ENCODE measurements around the gene TRIM17.

TRIM17 gene

GRCh38 chr1:228370941-228371740, 45.5 kb downstream of the TRIM17 start:
- no peak for FAIRE-seq
- DNase-seq (ENCODE audit: extremely low spot score, insufficient read length, low read depth), result no peak

- FAIRE-seq (no peak), DNase-seq (ENCODE audit: extremely low spot score, insufficient read length, low read depth) (no peak)
Measured at GRCh38 chr1:228370439-228370940, 46.2 kb downstream of the TRIM17 start.

GRCh38 chr1:228369608-228370438, 46.8 kb downstream of the TRIM17 start:
- DNase-seq (ENCODE audit: extremely low spot score, insufficient read length, low read depth) (no peak), FAIRE-seq (no peak)

- DNase-seq (ENCODE audit: extremely low spot score, insufficient read length, low read depth) (no peak), FAIRE-seq (no peak)
Measured at GRCh38 chr1:228368801-228369607, 47.7 kb downstream of the TRIM17 start.

GRCh38 chr1:228367798-228368791, 48.6 kb downstream of the TRIM17 start:
- no peak for FAIRE-seq
- no peak for DNase-seq (ENCODE audit: extremely low spot score, insufficient read length, low read depth)

DNA sequence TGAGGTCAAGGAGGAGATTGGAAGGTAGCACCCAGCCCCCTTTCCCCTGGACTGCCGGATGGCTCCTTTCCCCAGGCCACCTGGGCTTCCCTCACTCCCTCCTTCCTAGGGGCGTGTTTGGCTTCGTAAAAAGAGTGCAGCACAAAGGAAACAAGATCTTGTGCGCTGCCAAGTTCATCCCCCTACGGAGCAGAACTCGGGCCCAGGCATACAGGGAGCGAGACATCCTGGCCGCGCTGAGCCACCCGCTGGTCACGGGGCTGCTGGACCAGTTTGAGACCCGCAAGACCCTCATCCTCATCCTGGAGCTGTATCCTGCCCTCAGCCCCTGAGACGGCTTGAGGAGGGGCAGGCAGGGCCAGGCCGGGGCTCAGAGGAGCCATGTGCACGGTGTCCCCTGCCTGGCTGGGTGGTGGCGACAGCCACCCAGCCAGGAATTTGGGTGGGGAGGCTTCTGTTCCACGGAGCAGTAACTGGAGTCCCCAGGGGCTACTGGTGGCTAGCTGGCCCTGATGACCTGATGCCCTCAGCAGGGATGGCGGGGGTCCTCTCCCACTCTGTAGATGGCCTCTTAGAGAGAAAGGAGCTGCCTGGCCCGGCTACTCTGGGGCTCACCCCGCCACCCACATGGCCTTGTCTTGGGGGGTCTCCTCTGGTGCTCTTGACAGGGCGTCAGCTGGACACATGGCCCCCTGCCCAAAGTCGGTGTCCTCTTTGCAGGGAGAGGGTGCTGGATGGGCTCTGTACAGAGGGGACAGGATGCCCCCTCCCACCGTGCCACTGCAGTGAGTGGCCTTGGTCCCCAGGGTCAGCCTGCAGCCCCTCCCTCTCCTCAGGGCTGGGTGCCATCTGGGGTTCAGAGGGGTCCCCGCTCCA, 49.6 kb downstream of the TRIM17 start:
- FAIRE-seq, result no peak
- no peak for DNase-seq (ENCODE audit: extremely low spot score, insufficient read length, low read depth)

DNA sequence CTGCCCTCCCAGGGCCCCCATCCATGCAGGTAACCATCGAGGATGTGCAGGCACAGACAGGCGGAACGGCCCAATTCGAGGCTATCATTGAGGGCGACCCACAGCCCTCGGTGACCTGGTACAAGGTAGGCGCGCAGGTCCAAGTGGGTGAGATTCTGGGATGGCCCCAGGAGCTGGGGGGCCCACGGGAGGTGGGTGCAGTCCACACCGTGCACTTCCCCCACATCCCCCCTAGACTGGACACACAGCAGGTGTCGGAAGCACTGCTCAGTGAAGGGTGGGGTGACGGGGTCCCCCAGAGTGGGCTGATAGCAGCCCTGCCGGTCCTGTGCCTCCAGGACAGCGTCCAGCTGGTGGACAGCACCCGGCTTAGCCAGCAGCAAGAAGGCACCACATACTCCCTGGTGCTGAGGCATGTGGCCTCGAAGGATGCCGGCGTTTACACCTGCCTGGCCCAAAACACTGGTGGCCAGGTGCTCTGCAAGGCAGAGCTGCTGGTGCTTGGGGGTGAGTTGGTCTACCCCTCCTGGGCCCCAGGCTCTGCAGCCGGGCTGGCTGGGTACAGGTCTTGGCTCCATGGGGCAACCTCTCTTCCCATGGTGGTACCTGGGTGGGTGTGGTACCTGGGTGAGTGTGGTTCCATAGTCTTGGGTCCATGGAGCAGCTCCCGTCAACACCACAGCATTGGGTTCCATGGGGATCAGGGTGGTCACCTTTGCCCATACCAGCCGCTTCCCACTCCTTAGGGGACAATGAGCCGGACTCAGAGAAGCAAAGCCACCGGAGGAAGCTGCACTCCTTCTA, 50.4 kb downstream of the TRIM17 start:
- FAIRE-seq, result no peak
- no peak for DNase-seq (ENCODE audit: extremely low spot score, insufficient read length, low read depth)

- DNase-seq (ENCODE audit: extremely low spot score, insufficient read length, low read depth) (no peak), FAIRE-seq (no peak)
Measured at GRCh38 chr1:228365271-228366061, 51.2 kb downstream of the TRIM17 start.

GRCh38 chr1:228364706-228365213, 51.9 kb downstream of the TRIM17 start:
- FAIRE-seq, result no peak
- no peak for DNase-seq (ENCODE audit: extremely low spot score, insufficient read length, low read depth)

DNA sequence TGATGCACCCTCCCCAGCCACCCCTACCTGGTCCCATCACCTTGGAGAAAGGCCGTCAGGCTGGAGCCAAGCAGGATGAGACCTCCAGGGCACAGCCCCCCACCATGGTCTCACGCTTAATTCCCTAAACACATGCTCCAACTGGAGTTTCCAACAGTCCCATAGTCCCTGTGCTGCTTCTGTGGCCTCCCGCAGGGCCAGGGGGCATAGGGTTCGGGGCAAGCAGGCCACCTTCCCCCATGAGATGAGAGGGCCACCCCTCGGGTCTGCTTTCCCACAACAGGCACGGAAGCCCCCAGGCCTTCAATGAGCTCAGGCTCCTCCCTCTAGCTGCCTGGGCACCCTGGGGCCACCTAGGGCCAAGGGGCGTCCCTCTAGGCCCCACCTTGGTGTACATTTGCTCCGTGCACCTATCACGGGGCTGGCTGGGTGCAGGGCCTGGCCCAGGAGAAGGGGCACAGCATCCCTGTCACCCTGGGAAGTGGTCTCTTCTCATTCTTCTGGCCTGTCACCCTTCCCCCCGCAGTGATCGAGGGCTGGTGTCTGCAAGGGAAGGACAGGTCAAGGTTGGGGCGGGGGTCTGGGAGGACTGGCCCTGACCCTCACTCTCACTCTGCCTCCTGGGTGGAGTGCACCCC, 52.5 kb downstream of the TRIM17 start:
- DNase-seq (ENCODE audit: extremely low spot score, insufficient read length, low read depth) (no peak), FAIRE-seq (no peak)

DNA sequence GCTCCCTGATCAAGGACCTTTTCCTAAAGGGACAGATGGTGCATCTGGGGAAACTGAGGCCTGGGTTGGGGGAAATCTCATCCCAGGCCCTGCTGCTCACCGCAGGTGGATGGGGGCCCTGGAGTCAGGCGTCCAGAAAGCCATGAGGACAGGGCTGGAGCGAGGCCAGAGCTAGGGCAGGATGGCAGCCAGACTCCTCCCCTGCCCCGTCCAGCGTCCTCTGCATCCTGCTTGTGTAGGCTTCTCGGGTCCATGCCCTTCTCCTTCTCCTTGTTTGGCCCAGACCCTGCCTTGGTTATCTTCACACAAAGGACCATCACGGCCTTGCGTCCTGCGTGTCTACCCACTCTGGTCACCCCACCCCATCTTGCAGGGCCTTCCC, 53.0 kb downstream of the TRIM17 start:
- FAIRE-seq, result no peak

DNA sequence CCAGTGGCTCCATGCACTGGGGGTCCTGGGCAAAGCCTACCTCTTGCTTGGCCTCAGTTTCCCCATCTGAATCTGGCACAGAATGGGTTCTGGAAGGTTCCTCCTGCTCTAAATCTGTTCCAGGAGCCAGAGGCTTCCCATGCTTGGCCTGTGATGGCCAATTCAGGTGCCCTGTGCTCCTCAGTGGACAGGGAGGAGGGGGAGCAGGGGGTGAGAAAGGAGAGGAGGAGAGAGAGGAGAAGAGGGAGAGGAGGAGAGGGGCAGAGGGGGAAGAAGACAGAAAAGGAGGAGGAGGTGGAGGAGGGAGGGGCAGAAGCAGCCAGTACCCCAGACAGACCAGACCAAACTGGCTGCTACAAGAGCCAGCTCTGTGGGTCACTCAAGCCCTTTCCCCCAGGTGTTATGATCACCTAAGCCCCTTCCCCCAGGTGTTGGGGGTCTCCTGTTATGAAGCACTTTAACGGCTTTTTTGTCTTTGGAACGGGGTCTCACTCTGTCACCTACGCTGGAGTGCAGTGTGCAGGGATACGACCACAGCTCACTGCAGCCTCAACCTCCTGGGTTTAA, 53.7 kb downstream of the TRIM17 start:
- no peak for DNase-seq (ENCODE audit: extremely low spot score, insufficient read length, low read depth)
- no peak for FAIRE-seq

More for the DNA sequence above, 53.0 kb downstream of the TRIM17 start:
- DNase-seq (ENCODE audit: extremely low spot score, insufficient read length, low read depth), result no peak

DNA sequence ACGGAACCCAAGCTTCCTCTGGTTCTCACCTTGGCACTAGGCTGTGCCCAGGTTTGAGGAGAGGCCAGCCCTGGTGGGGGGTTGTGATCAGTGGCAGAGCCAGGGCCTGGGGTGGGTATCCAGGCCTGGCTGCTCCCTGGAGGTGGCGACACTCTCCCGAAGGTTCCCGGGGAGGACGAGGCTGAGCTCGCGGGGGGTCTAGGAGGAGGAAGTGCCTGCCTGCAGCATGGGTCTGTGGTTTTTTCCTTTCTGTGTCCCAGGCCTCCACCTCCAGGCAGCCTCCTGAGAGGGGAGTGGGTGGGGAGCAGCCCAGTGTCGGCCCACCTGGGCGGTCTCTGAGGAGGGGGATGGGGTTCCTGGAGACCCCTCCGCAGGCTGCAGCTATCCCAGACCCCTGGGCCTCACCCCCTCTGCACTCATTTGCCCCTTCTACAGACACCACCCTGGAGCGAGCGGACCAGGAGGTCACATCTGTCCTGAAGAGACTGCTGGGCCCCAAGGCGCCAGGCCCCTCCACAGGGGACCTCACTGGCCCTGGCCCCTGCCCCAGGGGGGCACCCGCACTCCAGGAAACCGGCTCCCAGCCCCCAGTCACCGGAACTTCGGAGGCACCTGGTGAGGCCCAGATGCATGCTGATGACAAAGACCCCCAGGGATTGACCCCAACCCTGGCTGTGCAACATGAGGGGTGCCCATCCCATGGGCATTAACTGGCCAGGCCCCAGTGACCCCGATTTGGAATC, 54.3 kb downstream of the TRIM17 start:
- no peak for FAIRE-seq

DNA sequence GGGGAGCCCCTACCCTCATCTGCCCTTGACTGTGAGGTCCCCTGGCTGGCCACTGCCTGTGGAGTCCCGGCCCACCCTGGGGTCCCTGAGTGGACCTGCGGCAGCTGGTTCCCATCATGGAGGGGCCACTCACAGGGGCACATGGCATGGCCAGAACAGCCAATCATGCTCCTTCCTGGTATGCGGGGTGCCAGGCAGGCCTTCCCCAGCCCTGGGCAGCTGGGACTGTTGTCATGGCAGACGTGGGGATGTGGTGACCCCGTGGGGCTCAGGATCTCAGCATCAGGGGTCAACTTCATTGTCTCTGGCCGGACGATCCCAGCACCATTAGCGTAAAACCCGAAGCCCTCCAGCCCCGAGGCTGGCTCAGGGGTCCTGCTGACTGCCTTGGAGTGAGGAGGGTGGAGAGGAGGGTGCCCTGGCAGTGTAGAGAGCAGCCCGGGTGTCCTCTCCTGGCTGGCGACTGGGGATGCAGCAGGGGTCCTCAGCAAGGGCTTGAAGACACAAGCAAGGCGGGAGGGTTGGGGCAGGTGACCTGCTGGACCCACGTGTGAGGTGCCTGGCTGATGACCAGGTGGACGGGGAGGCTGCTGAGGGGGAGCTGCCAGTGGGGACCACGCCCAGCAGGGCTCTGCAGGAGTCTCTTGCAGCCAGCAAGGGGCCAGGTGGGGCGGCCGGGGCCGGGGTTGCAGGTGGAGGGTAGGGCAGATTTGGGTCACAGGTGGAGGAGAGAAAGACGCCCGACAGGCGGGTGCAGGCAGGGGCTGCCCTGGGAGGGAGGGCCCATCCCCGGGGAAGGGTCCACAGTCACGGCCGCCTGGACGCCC, 55.1 kb downstream of the TRIM17 start:
- no peak for DNase-seq (ENCODE audit: extremely low spot score, insufficient read length, low read depth)
- FAIRE-seq, result no peak

More for the DNA sequence above, 54.3 kb downstream of the TRIM17 start:
- no peak for DNase-seq (ENCODE audit: extremely low spot score, insufficient read length, low read depth)
